Tibial nerve (tissue), 4 donors: ENCODE results near the gene FALEC. TPM values are rescaled to one million over a fixed set of nuclear protein-coding genes. Genes with fewer than 3 reads are reported as not detected.

ENCODE experiments used
- DNase-seq, 2 donors: peaks; one replicate each; pipeline ENCODE4 v3.0.0-alpha.2; 2019; ENCODE audit warnings: low spot score in 2 of 2
- H3K27ac ChIP-seq, 4 donors: fragments of 200-600 bp; sonication (generic) in 3 of 4; one replicate each; pipeline ENCODE4 v1.5.1; 2017 to 2019; ENCODE audit warnings: mild to moderate bottlenecking in 1 of 4
- H3K27me3 ChIP-seq, 2 donors: fragments of 200-600 bp; sonication (generic) in 1 of 2; one replicate each; pipeline versions ENCODE4 v1.5.1 to v1.6.0; 2017 to 2019
- H3K36me3 ChIP-seq, 3 donors: fragments of 200-600 bp; sonication (generic); one replicate each; pipeline ENCODE4 v1.5.1; 2018 to 2019
- H3K4me1 ChIP-seq, 4 donors: fragments of 200-600 bp; sonication (generic) in 3 of 4; one replicate each; pipeline ENCODE4 v1.5.1; 2017 to 2019
- H3K4me3 ChIP-seq, 4 donors: fragments of 200-600 bp; sonication (generic) in 3 of 4; one replicate each; pipeline ENCODE4 v1.5.1; 2017 to 2019; ENCODE audit warnings: mild to moderate bottlenecking in 1 of 4, moderate library complexity in 1 of 4
- H3K9me3 ChIP-seq, 4 donors: fragments of 200-600 bp; sonication (generic) in 3 of 4; one replicate each; pipeline ENCODE4 v1.5.1; 2017 to 2019
- EP300 ChIP-seq, 2 donors: sonication (generic); formaldehyde crosslinking; IDR thresholded peaks; one replicate each; pipeline ENCODE4 v1.6.1; 2017; ENCODE audit warnings: antibody characterized with exemption in 2 of 2, mild to moderate bottlenecking in 1 of 2
- POLR2A ChIP-seq, 2 donors: fragments of 450-650 bp; IDR thresholded peaks; one replicate each; pipeline ENCODE4 v1.6.1; 2017; ENCODE audit warnings: antibody characterized with exemption in 2 of 2, mild to moderate bottlenecking in 2 of 2, moderate library complexity in 2 of 2
- WGBS, 2 donors: methylation state at CpG; one replicate each; pipeline ENCODE4 v1.1.5; 2018; 5-methylcytosine and 5-hydroxymethylcytosine counted together
- small RNA-seq: library from RNA; depleted of rRNA; stranded (forward); fragments of <200 nt; gene quantifications from one replicate; pipeline ENCODE3, GENCODE V24; 2016
- total RNA-seq, 4 donors: library from RNA; depleted of rRNA; stranded (reverse); fragments of >200 nt; gene quantifications; one replicate each; pipeline ENCODE4 v1.1.0, GENCODE V29; 2016
- TF ChIP-seq, protein P1 (sequence below), 5 experiments: fragments of 200-600 bp in 3 of 5; fragments of 450-650 bp in 2 of 5; sonication (generic) in 3 of 5; IDR thresholded peaks; one replicate each; pipeline ENCODE4 v1.5.1; 2016 to 2019; ENCODE audit warnings: antibody characterized with exemption in 5 of 5, mild to moderate bottlenecking in 3 of 5, moderate library complexity in 2 of 5

Gene FALEC
- total RNA-seq, 4 donors from 2014 or later: not detected

DNA sequence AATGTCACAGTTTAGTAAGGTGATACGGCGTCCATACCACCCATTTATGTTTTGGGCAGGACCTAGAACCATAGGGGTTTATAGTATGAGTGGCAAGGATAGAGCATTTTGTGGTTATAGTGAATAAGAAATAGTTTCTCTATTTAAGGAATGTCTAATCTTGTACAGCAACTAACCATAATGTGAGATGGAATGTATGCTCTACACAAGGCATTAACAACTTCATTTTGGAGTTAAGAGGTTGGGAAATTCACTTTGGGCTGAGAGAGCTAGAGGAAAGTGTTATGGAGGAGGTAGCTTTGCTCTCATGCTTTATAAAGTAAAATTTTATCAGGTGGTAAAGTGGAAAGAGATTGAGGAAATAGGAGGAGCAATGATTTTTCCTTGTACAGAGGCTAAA lies 66.8 kb downstream of the FALEC start:
- Histone ChIP-seq H3K9me3 (no peaks in the 10 kb centered on the region), H3K4me3 (no peak overlapping the region), H3K27ac (peak overlapping the region in 1 of 4 donors; percentile 41), H3K4me1 (peaks cover 0 to 13% (median 7%) of the 10 kb centered on the region in 4 donors), H3K27me3 (no peaks in the 10 kb centered on the region), H3K36me3 (peaks cover 0 to 29% (median 0%) of the 10 kb centered on the region in 3 donors)
- WGBS, 2 donors: 72 to 92% methylated on average over 2 of the region's 2 CpGs
- DNase-seq: no peak
- TF ChIP-seq POLR2A (IDR thresholded peaks at IDR 0.05) (no peak), EP300 (IDR thresholded peaks at IDR 0.05) (no peak)
- TF ChIP-seq, protein P1, sequence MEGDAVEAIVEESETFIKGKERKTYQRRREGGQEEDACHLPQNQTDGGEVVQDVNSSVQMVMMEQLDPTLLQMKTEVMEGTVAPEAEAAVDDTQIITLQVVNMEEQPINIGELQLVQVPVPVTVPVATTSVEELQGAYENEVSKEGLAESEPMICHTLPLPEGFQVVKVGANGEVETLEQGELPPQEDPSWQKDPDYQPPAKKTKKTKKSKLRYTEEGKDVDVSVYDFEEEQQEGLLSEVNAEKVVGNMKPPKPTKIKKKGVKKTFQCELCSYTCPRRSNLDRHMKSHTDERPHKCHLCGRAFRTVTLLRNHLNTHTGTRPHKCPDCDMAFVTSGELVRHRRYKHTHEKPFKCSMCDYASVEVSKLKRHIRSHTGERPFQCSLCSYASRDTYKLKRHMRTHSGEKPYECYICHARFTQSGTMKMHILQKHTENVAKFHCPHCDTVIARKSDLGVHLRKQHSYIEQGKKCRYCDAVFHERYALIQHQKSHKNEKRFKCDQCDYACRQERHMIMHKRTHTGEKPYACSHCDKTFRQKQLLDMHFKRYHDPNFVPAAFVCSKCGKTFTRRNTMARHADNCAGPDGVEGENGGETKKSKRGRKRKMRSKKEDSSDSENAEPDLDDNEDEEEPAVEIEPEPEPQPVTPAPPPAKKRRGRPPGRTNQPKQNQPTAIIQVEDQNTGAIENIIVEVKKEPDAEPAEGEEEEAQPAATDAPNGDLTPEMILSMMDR (IDR thresholded peaks at IDR 0.05): no peak

Small RNA genes lying within 50 kb of the gene (small RNA-seq; reads per million reads assigned to genes)
- not detected for gene MIR4257
- gene RN7SL473P: not detected
- not detected for gene RN7SL600P

Other genes with a start within 250 kb of the FALEC start
- gene APH1A, start 246.7 kb upstream of the FALEC start, total RNA-seq: 100 to 1,000 TPM in 1 of 4 donors, 10 to 100 TPM in 3; 68.1 to 108 (median 87.3) TPM
- gene C1orf54, start 243.0 kb upstream of the FALEC start, total RNA-seq: 10 to 100 TPM in 3 of 4 donors, 1 to 10 TPM in 1; 5.2 to 25.8 (median 14.1) TPM
- gene CIART, start 233.2 kb upstream of the FALEC start, total RNA-seq: 10 to 100 TPM in 1 of 4 donors, 1 to 10 TPM in 3; 2.7 to 12.8 (median 6.4) TPM
- gene MRPS21, start 221.9 kb upstream of the FALEC start, total RNA-seq: 10 to 100 TPM; 31.4 to 55.5 (median 44.3) TPM
- 10 to 100 TPM; 50.4 to 81.0 (median 66.3) TPM for gene PRPF3, start 194.2 kb upstream of the FALEC start, total RNA-seq
- 10 to 100 TPM; 16.2 to 27.6 (median 24.8) TPM for gene RPRD2, start 151.6 kb upstream of the FALEC start, total RNA-seq
- gene TARS2, start 28.3 kb upstream of the FALEC start, total RNA-seq: 10 to 100 TPM; 12.2 to 25.5 (median 18.6) TPM
- gene ECM1, start 7.6 kb upstream of the FALEC start, total RNA-seq: 10 to 100 TPM; 10.1 to 32.2 (median 15.0) TPM
- gene ADAMTSL4, start 33.7 kb downstream of the FALEC start, total RNA-seq: 100 to 1,000 TPM in 2 of 4 donors, 10 to 100 TPM in 2; 54.4 to 132 (median 93.2) TPM
- gene MCL1, start 63.9 kb downstream of the FALEC start, total RNA-seq: 100 to 1,000 TPM; 235 to 306 (median 258) TPM
- 100 to 1,000 TPM; 120 to 331 (median 231) TPM for gene ENSA, start 113.9 kb downstream of the FALEC start, total RNA-seq
- 10 to 100 TPM; 20.6 to 30.9 (median 26.5) TPM for gene GOLPH3L, start 181.4 kb downstream of the FALEC start, total RNA-seq
- 1 to 10 TPM in 3 of 4 donors, under 1 TPM in 1; 0.39 to 8.7 (median 2.5) TPM for gene HORMAD1, start 205.1 kb downstream of the FALEC start, total RNA-seq